ENCODE measurements around the gene ANO6. TPM values are rescaled to one million over a fixed set of nuclear protein-coding genes. Genes with fewer than 3 reads are reported as not detected.

Gene ANO6
- polyA plus RNA-seq, 4 donors: 67.9 to 81.6 (median 79.9) TPM

GRCh38 chr12:45270951-45271350 is 55.1 kb downstream of the ANO6 start:
- no peak for DNase-seq (ENCODE audit: low read depth in 4 of 4, low spot score in 3 of 4)

GRCh38 chr12:45273717-45274271 is 57.9 kb downstream of the ANO6 start:
- DNase-seq (ENCODE audit: low read depth in 4 of 4, low spot score in 3 of 4): no peak

- DNase-seq (ENCODE audit: low read depth in 4 of 4, low spot score in 3 of 4): no peak
Observed at GRCh38 chr12:45276154-45276755, 60.4 kb downstream of the ANO6 start.

GRCh38 chr12:45278447-45278846 is 62.6 kb downstream of the ANO6 start:
- DNase-seq (ENCODE audit: low read depth in 4 of 4, low spot score in 3 of 4): no peak

- DNase-seq (ENCODE audit: low read depth in 4 of 4, low spot score in 3 of 4): no peak
Observed at GRCh38 chr12:45279931-45280830, 64.3 kb downstream of the ANO6 start.

- no peak for DNase-seq (ENCODE audit: low read depth in 4 of 4, low spot score in 3 of 4)
Observed at GRCh38 chr12:45281994-45282393, 66.1 kb downstream of the ANO6 start.

GRCh38 chr12:45282411-45282810 is 66.5 kb downstream of the ANO6 start:
- no peak for DNase-seq (ENCODE audit: low read depth in 4 of 4, low spot score in 3 of 4)

- DNase-seq (ENCODE audit: low read depth in 4 of 4, low spot score in 3 of 4): no peak
Observed at GRCh38 chr12:45284096-45284901, 68.4 kb downstream of the ANO6 start.

- DNase-seq (ENCODE audit: low read depth in 4 of 4, low spot score in 3 of 4): no peak
Observed at GRCh38 chr12:45285717-45286116, 69.8 kb downstream of the ANO6 start.

GRCh38 chr12:45286621-45287020 is 70.7 kb downstream of the ANO6 start:
- DNase-seq (ENCODE audit: low read depth in 4 of 4, low spot score in 3 of 4): no peak

- no peak for DNase-seq (ENCODE audit: low read depth in 4 of 4, low spot score in 3 of 4)
Observed at GRCh38 chr12:45289245-45290215, 73.6 kb downstream of the ANO6 start.

- no peak for DNase-seq (ENCODE audit: low read depth in 4 of 4, low spot score in 3 of 4)
Observed at GRCh38 chr12:45290216-45290605, 74.3 kb downstream of the ANO6 start.

GRCh38 chr12:45291518-45291917 is 75.6 kb downstream of the ANO6 start:
- DNase-seq (ENCODE audit: low read depth in 4 of 4, low spot score in 3 of 4): no peak

- DNase-seq (ENCODE audit: low read depth in 4 of 4, low spot score in 3 of 4): no peak
Observed at GRCh38 chr12:45292486-45293195, 76.7 kb downstream of the ANO6 start.

GRCh38 chr12:45294906-45295305 is 79.0 kb downstream of the ANO6 start:
- DNase-seq (ENCODE audit: low read depth in 4 of 4, low spot score in 3 of 4): no peak

GRCh38 chr12:45296046-45296586 is 80.2 kb downstream of the ANO6 start:
- DNase-seq (ENCODE audit: low read depth in 4 of 4, low spot score in 3 of 4): no peak

- no peak for DNase-seq (ENCODE audit: low read depth in 4 of 4, low spot score in 3 of 4)
Observed at GRCh38 chr12:45298047-45298446, 82.2 kb downstream of the ANO6 start.

- DNase-seq (ENCODE audit: low read depth in 4 of 4, low spot score in 3 of 4): no peak
Observed at GRCh38 chr12:45298721-45299692, 83.1 kb downstream of the ANO6 start.
